ENCODE data around the gene PXMP4. TPM values are rescaled to one million over a fixed set of nuclear protein-coding genes. Genes with fewer than 3 reads are reported as not detected.

Gene PXMP4
- total and polyA plus RNA-seq, 9 of the 15 experiments (the other 6 are each of a cell fraction or from before 2014, with no cell fraction given), result 4.8 to 29.1 (median 6.8) TPM

GRCh38 chr20:33663161-33664084 is 56.7 kb downstream of the PXMP4 start (continued):
- TF ChIP-seq RBFOX2 (IDR thresholded peaks at IDR 0.05; ENCODE audit: low read depth, low read length), result peak; percentile 95
- TF ChIP-seq MAFG (tag; conservative IDR thresholded peaks at IDR 0.05), result no peak
- TF ChIP-seq, protein P1, sequence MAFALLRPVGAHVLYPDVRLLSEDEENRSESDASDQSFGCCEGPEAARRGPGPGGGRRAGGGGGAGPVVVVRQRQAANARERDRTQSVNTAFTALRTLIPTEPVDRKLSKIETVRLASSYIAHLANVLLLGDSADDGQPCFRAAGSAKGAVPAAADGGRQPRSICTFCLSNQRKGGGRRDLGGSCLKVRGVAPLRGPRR (CRISPR knock-in tag; IDR thresholded peaks at IDR 0.05), result no peak
- TF ChIP-seq IRF9 (tag; IDR thresholded peaks at IDR 0.05), result no peak
- TF ChIP-seq, protein P2, sequence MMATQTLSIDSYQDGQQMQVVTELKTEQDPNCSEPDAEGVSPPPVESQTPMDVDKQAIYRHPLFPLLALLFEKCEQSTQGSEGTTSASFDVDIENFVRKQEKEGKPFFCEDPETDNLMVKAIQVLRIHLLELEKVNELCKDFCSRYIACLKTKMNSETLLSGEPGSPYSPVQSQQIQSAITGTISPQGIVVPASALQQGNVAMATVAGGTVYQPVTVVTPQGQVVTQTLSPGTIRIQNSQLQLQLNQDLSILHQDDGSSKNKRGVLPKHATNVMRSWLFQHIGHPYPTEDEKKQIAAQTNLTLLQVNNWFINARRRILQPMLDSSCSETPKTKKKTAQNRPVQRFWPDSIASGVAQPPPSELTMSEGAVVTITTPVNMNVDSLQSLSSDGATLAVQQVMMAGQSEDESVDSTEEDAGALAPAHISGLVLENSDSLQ (IDR thresholded peaks at IDR 0.05), result no peak

DNA sequence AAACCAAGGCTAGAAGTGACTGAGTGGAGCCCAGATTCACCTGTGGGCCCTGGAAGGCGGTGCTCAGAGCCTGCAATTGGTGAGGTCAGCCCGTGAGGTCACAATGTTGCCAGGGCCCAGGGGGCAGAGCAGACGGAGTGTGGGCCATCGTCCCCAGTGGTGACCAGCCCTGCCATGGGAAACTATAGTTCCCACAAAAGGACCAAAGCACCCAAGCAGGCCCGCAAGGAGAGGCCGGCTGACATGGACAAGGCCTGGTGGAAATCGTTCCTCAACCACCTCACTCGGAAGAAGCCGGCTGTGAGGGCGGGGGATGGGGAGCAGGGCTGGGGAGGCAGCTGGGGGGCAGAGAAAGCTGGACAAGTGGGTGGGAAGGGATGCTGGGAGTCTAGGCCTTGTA is 57.9 kb downstream of the PXMP4 start, which contains the start of gene C20orf144:
Gene C20orf144, plus strand, starts transcription at position 156 of the 400 bp plus-strand sequence. Its CDS starts 19 bp downstream, at position 175.
- POLR2A ChIA-PET, result interaction anchor here (0.7 kb wide), 1 partner anchor 1033 kb away, joined by 3 read pairs; no protein-coding TSS in a partner anchor
- H3K36me3 ChIP-seq (ENCODE audit: control insufficient read depth, insufficient read depth, low read length), result peaks cover 44% of the 10 kb centered on the region; the same call in 2 of the 3 replicates
- peak within 1 kb of the TSS; percentile 75 for H2AFZ ChIP-seq (ENCODE audit: low read depth, low read length)
- H3K27ac ChIP-seq (ENCODE audit: extremely low read depth, low read depth, low read length), result peak within 1 kb of the TSS; percentile 82
- in situ Hi-C loops (cut with MboI), result no loop called here
- 94% methylated on average over 9 of the region's 10 CpGs for WGBS (ENCODE audit: insufficient coverage, low coverage, missing lambda C conversion rate)
- intact Hi-C loops (cut with micrococcal nuclease), result no loop called here
- no TSS peak for BruUV-seq (replicated peaks)
- no peaks in the 10 kb centered on the region for H3K27me3 ChIP-seq (ENCODE audit: control insufficient read depth in 2 of 2, insufficient read depth in 2 of 2, low read length in 2 of 2)
- DNase-seq (ENCODE audit: extremely low read depth in 1 of 4, low spot score in 3 of 4), result peak in 1 of 4 experiments; percentile 13
- H3K9ac ChIP-seq (ENCODE audit: insufficient read depth in 1 of 2, low read depth in 2 of 2, low read length in 2 of 2), result peak within 1 kb of the TSS; percentile 80 to 90
- ATAC-seq, result no peak
- H3K4me1 ChIP-seq (replicated peaks in 1 of 2; ENCODE audit: control insufficient read depth in 2 of 2, insufficient read depth in 2 of 2, low read length in 2 of 2), result peaks cover 21 to 65% of the 10 kb centered on the region in 2 experiments; a peak in 4 of 5 replicates
- peak within 1 kb of the TSS; percentile 81 for H3K4me3 ChIP-seq
- no peaks in the 10 kb centered on the region for H3K9me1 ChIP-seq (ENCODE audit: control insufficient read depth, insufficient read depth, low read length)
- H3K9me3 ChIP-seq (replicated peaks; ENCODE audit: control insufficient read depth, insufficient read depth, low read depth, low read length), result no peaks in the 10 kb centered on the region
- peaks cover 18% of the 10 kb centered on the region for H3K79me2 ChIP-seq (ENCODE audit: control insufficient read depth, insufficient read depth, low read length)
- TF ChIP-seq POLR2G (IDR thresholded peaks at IDR 0.05; ENCODE audit: low read depth, low read length) (peak; percentile 67), YY1 (IDR thresholded peaks at IDR 0.05; ENCODE audit: borderline replicate concordance in 1 of 3, control insufficient read depth in 1 of 3, extremely low read depth in 1 of 3, insufficient read depth in 3 of 3, insufficient read length in 1 of 3, insufficient replicate concordance in 2 of 3, low read depth in 1 of 3, low read length in 2 of 3) (no peak)
- TF ChIP-seq, protein P3, sequence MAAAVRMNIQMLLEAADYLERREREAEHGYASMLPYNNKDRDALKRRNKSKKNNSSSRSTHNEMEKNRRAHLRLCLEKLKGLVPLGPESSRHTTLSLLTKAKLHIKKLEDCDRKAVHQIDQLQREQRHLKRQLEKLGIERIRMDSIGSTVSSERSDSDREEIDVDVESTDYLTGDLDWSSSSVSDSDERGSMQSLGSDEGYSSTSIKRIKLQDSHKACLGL (CRISPR knock-in tag; IDR thresholded peaks at IDR 0.05; ENCODE audit: borderline replicate concordance, poor library complexity, severe bottlenecking), result no peak
- CTCF ChIA-PET (ENCODE audit: low intra/inter-chr PET ratio), result no interaction called here
- peaks cover 11% of the 10 kb centered on the region; the same call in 1 of the 2 replicates for H4K20me1 ChIP-seq (replicated peaks; ENCODE audit: control insufficient read depth, insufficient read depth, low read length)
- H3K4me2 ChIP-seq (ENCODE audit: insufficient read depth, low read length), result peak within 1 kb of the TSS; percentile 85
- FAIRE-seq, result no peak
